ENCODE data around the gene TIMP1. TPM values are rescaled to one million over a fixed set of nuclear protein-coding genes. Genes with fewer than 3 reads are reported as not detected.

The TIMP1 gene
- polyA plus RNA-seq, 1 donor (not counting 4 experiments of a cell fraction or from before 2014, with no cell fraction given) = 151 TPM

- no peak overlapping the region for H2AFZ ChIP-seq (ENCODE audit: control insufficient read depth, low read length)
- H3K27me3 ChIP-seq (ENCODE audit: control insufficient read depth, extremely low read depth, insufficient read depth, low read length) = no peaks in the 10 kb centered on the region
- DNase-seq (ENCODE audit: low read depth, low spot score) (no peak), FAIRE-seq (no peak)
- peaks cover 2% of the 10 kb centered on the region for H3K9me3 ChIP-seq (ENCODE audit: control insufficient read depth, low read depth, low read length)
- peak overlapping the region; percentile 66 for H3K4me2 ChIP-seq (ENCODE audit: control insufficient read depth, extremely low read depth, insufficient read depth, low read depth, low read length)
- TF ChIP-seq EZH2 (IDR thresholded peaks at IDR 0.05; ENCODE audit: low read length) = no peak
- no peak for TF ChIP-seq CTCF (optimal IDR thresholded peaks at IDR 0.05 in 1 of 3, IDR thresholded peaks at IDR 0.05 in 1 of 3, conservative IDR thresholded peaks at IDR 0.05 in 1 of 3; ENCODE audit: extremely low read depth in 1 of 3, insufficient read depth in 2 of 3, low read length in 3 of 3)
- peak overlapping the region; percentile 34 to 57 (median 38) for H3K4me3 ChIP-seq (ENCODE audit: control insufficient read depth in 2 of 3, extremely low read depth in 1 of 3, insufficient read depth in 2 of 3, low read depth in 1 of 3, low read length in 3 of 3)
- peaks cover 2 to 4% of the 10 kb centered on the region in 2 experiments for H3K36me3 ChIP-seq (ENCODE audit: control insufficient read depth in 2 of 2, extremely low read depth in 1 of 2, insufficient read depth in 2 of 2, low read length in 2 of 2)
- peak overlapping the region; percentile 58 for H3K27ac ChIP-seq (ENCODE audit: control insufficient read depth, insufficient read depth, low read length)
- no peaks in the 10 kb centered on the region for H4K20me1 ChIP-seq (ENCODE audit: control insufficient read depth, extremely low read depth, insufficient read depth, low read length)
- peak overlapping the region; percentile 73 for H3K9ac ChIP-seq (ENCODE audit: control insufficient read depth, extremely low read depth, insufficient read depth, low read length)
- no peaks in the 10 kb centered on the region for H3K9me1 ChIP-seq (ENCODE audit: control insufficient read depth, extremely low read depth, insufficient read depth, low read length)
- H3K79me2 ChIP-seq (ENCODE audit: control insufficient read depth, insufficient read depth, low read length) = no peaks in the 10 kb centered on the region
- dilution Hi-C loops (cut with MboI; ENCODE audit: extremely low pct_ligation_motif_present, low sequenced_read_pairs) = no loop called here
- peaks cover 6% of the 10 kb centered on the region for H3K4me1 ChIP-seq (ENCODE audit: control insufficient read depth, extremely low read depth, insufficient read depth, low read length)
Measured at GRCh38 chrX:47573341-47574075, 8.7 kb upstream of the TIMP1 start.

DNA sequence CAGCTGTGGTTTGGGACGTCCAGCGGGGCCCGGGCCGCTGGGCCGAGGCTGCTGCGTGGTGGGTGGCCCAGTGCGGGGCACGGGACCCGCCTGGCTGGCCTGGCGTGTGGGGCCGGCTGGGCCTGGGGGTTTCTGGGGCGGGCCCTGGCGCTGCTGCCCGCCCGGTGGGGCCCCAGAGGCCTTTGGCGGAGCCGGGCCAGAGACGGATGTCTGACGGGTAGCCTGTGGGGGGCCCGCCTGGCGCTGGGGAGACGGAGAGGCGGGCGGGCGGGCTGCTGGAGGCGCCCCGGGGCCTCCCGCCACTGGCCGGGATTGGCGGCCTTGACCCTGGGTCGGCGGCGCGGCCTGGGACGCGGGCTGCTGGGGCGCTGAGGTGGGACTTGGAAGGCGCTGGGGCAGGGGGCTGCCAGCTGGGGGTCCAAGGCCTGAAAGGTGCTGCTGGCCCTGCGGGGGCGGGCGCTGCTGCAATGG lies 8.1 kb upstream of the TIMP1 start:
- FAIRE-seq = no peak
- Histone ChIP-seq H3K4me2 (ENCODE audit: control insufficient read depth, extremely low read depth, insufficient read depth, low read depth, low read length) (peak overlapping the region; percentile 66), H3K4me3 (ENCODE audit: control insufficient read depth in 2 of 3, extremely low read depth in 1 of 3, insufficient read depth in 2 of 3, low read depth in 1 of 3, low read length in 3 of 3) (peak overlapping the region; percentile 34 to 57 (median 38))

More for the DNA sequence above, 8.1 kb upstream of the TIMP1 start:
- H4K20me1 ChIP-seq (ENCODE audit: control insufficient read depth, extremely low read depth, insufficient read depth, low read length) = no peaks in the 10 kb centered on the region
- dilution Hi-C loops (cut with MboI; ENCODE audit: extremely low pct_ligation_motif_present, low sequenced_read_pairs) = no loop called here
- no peak for DNase-seq (ENCODE audit: low read depth, low spot score)
- H3K79me2 ChIP-seq (ENCODE audit: control insufficient read depth, insufficient read depth, low read length) = no peaks in the 10 kb centered on the region
- no peak for TF ChIP-seq CTCF (optimal IDR thresholded peaks at IDR 0.05 in 1 of 3, IDR thresholded peaks at IDR 0.05 in 1 of 3, conservative IDR thresholded peaks at IDR 0.05 in 1 of 3; ENCODE audit: extremely low read depth in 1 of 3, insufficient read depth in 2 of 3, low read length in 3 of 3)
- no peak for TF ChIP-seq EZH2 (IDR thresholded peaks at IDR 0.05; ENCODE audit: low read length)
- H3K9ac ChIP-seq (ENCODE audit: control insufficient read depth, extremely low read depth, insufficient read depth, low read length) = peak overlapping the region; percentile 73
- peak overlapping the region; percentile 58 for H3K27ac ChIP-seq (ENCODE audit: control insufficient read depth, insufficient read depth, low read length)
- peaks cover 2% of the 10 kb centered on the region for H3K9me3 ChIP-seq (ENCODE audit: control insufficient read depth, low read depth, low read length)
- H3K9me1 ChIP-seq (ENCODE audit: control insufficient read depth, extremely low read depth, insufficient read depth, low read length) = no peaks in the 10 kb centered on the region
- H2AFZ ChIP-seq (ENCODE audit: control insufficient read depth, low read length) = no peak overlapping the region
- H3K36me3 ChIP-seq (ENCODE audit: control insufficient read depth in 2 of 2, extremely low read depth in 1 of 2, insufficient read depth in 2 of 2, low read length in 2 of 2) = peaks cover 0 to 4% of the 10 kb centered on the region in 2 experiments
- H3K4me1 ChIP-seq (ENCODE audit: control insufficient read depth, extremely low read depth, insufficient read depth, low read length) = peaks cover 8% of the 10 kb centered on the region
- H3K27me3 ChIP-seq (ENCODE audit: control insufficient read depth, extremely low read depth, insufficient read depth, low read length) = no peaks in the 10 kb centered on the region
